GM18868 (cell line): ENCODE results near the gene CWC25.

ENCODE experiments used
- ATAC-seq: cut with Tn5 transposase; IDR thresholded peaks from one replicate; pipeline ENCODE4 v1.9.1; 2021; ENCODE audit warnings: mild to moderate bottlenecking, moderate library complexity; ENCODE audit not compliant: unreplicated experiment

CWC25 gene

GRCh38 chr17:38853292-38854219 is 28.4 kb upstream of the CWC25 start, which contains the start of gene RPL23:
TSS of gene RPL23 (minus strand) at chr17:38853721. CDS start at chr17:38853710, 11 bp downstream.
- ATAC-seq: peak; percentile 87

- no peak for ATAC-seq
Measured at GRCh38 chr17:38852771-38853291, 27.7 kb upstream of the CWC25 start.

DNA sequence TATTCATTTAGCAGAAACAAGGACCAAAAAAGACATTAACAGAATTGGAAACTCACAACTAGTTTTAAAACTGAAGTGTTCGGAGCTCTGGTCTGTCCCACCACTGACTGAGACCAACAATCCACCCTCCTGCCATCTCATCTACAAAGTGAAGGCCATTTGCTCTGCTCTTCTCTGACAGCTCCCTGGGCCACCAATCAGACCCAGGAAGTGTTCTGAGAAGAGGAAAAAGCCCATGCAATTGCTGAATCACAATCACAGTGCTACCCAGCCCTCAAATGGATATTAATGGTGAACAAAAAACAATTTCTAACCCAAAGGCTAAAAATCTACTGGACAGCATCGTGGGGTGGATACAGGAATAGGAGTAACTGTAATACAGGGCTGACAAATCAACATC is 26.3 kb upstream of the CWC25 start:
- no peak for ATAC-seq

- no peak for ATAC-seq
Measured at GRCh38 chr17:38850374-38850773, 25.3 kb upstream of the CWC25 start.

DNA sequence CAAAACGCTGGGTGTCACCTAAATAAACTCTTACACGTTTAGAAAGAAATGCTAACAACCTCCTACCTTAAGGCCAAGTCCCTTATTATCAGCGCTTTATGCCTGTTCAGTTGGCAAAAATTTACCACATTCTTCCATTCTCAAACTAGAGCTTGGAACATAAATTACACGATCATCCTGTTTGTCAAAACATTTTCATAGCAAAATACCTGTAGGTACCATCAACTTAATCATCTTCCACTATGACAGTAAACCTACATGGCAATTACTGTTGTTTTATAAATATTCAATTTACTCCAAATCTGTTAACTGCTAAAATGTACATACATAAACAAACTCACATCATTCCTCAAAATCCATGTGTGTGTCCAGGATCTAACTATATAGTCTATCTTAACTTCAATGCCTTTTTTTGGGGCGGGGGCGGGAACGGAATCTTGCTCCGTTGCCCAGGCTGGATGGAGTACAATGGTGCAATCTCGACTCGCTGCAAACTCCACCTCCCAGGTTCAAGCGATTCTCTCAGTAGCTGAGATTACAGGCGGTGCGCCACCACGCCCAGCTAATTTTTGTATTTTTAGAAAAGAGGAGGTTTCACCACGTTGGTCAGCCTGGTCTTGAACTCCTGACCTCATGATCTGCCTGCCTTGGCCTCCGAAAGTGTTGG is 24.0 kb upstream of the CWC25 start:
- ATAC-seq: no peak

DNA sequence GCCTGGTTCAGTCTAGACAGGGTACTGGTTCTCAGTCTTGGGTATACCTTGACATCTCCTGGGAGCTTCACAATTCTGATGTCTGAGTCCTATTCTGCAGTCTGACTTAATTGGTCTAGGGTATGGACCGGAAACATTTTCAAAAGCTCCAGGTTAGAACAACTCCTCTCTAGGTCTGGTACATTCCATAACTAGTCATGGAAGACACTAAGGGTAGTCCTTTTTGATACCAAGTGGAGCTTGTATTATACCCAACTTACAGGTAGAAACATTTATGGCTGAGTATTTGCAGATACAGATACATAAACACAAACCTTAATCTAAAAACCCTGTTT is 23.4 kb upstream of the CWC25 start:
- ATAC-seq: no peak

DNA sequence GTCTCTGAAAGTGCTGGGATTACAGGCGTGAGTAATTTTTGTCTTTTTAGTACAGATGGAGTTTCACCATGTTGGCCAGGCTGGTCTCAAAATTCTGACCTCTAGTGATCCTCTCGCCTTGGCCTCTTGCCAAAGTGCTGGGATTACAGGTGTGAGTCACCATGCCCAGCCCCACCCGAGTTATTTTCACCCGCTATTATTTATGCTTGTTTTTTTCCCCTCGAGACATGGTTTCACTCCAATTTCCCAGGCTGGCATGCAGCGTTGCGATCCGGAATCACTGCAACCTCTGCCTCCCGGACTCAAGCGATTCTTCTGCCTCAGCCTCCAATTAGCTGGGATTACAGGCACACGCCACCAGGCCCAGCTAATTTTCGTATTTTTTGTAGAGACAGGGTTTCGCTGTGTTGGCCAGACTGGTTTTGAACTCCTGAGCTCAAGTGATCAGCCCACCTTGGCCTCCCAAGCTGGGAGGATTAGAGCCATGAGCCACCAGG is 19.2 kb upstream of the CWC25 start:
- no peak for ATAC-seq

DNA sequence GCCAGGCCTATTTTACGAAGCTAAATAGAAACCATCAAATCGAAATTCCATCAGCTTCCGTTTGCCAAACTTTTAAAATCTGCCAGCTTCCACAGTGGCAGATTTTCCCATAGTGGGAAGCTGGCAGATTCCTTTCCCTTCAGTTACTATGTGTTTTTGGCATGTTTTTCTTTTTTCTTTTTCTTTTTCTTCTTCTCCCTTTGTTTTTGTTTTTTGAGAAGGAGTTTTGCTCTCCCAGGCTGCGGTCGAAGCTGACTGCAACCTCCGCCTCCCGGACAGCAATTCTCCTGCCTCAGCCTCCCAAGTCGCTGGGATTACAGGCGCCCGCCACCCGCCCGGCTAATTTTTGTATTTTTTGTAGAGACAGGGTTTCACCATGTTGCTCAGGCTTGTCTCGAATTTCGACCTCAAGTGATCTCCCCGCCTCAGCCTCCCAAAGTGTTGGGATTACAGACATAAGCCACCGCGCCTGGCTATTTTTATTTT is 684 bp upstream of the CWC25 start:
- ATAC-seq: no peak

GRCh38 chr17:38815576-38816193 is 9.4 kb downstream of the CWC25 start:
- no peak for ATAC-seq

GRCh38 chr17:38809828-38810227 is 15.3 kb downstream of the CWC25 start:
- no peak for ATAC-seq

GRCh38 chr17:38800237-38800760 is 24.8 kb downstream of the CWC25 start:
- ATAC-seq: no peak

- ATAC-seq: peak; percentile 75
Measured at GRCh38 chr17:38799501-38800236, 25.5 kb downstream of the CWC25 start, which contains the start of gene PIP4K2B. TSS of gene PIP4K2B (minus strand) at chr17:38799556. CDS start at chr17:38799424, 132 bp downstream.

- ATAC-seq: peak; percentile 23
Measured at GRCh38 chr17:38798614-38799500, 26.3 kb downstream of the CWC25 start.

- ATAC-seq: no peak
Measured at GRCh38 chr17:38797828-38798227, 27.3 kb downstream of the CWC25 start.

- ATAC-seq: no peak
Measured at GRCh38 chr17:38797158-38797490, 28.0 kb downstream of the CWC25 start.

- no peak for ATAC-seq
Measured at GRCh38 chr17:38796451-38797157, 28.5 kb downstream of the CWC25 start.

DNA sequence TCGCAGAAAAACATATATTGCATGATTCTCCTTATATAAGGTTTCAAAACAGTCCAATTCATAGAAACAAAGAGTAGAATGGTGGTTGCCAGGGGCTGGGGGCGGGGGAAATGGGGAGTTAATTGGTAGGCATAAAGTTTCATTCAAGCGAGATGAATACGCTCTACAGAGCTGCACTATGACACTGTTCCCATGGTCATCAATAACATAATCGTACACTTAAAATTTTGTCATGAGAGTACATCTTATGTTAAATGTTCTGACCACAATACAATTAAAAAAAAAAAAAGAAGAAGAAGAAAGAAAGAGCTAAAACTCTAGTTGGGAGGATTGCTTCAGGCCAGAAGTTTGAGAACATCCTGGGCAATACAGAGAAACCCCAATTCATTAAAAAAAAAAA is 30.9 kb downstream of the CWC25 start:
- no peak for ATAC-seq

GRCh38 chr17:38791162-38791561 is 34.0 kb downstream of the CWC25 start:
- ATAC-seq: no peak
